Ramos (cell line): ENCODE measurements around the gene C3.
"Not testable (repeated sequence)": the region's sequence is repeated elsewhere in the genome, so short reads cannot be mapped to it uniquely, and the experiment has no call there.

Experiments used
- in situ Hi-C: fragments of 300-500 bp; cut with MboI; formaldehyde crosslinking; loops from one replicate; pipeline ENCODE4 v1.14.3; 2022; ENCODE audit warnings: low sequenced_read_pairs; ENCODE audit not compliant: unreplicated experiment

C3 gene

GRCh38 chr19:6640333-6640732 lies 80.1 kb downstream of the C3 start:
- in situ Hi-C loops: not testable (repeated sequence)

GRCh38 chr19:6639439-6639838 lies 81.0 kb downstream of the C3 start:
- in situ Hi-C loops: no loop called here

GRCh38 chr19:6633456-6633813 lies 87.0 kb downstream of the C3 start:
- in situ Hi-C loops: loop anchor here (5.0 kb wide), 1 partner anchor 116 kb away; no protein-coding TSS in a partner anchor

- in situ Hi-C loops: loop anchor here (5.0 kb wide), 1 partner anchor 116 kb away; no protein-coding TSS in a partner anchor
Observed at GRCh38 chr19:6632747-6633455, 87.5 kb downstream of the C3 start.

GRCh38 chr19:6632002-6632621 lies 88.3 kb downstream of the C3 start:
- in situ Hi-C loops: loop anchor here (5.0 kb wide), 1 partner anchor 115 kb away; no protein-coding TSS in a partner anchor
